HG03064 (cell line): ENCODE measurements around the gene PSEN2.

Experiments
- ATAC-seq: cut with Tn5 transposase; IDR thresholded peaks from one replicate; pipeline ENCODE4 v1.9.1; 2021; ENCODE audit warnings: low read depth; ENCODE audit not compliant: unreplicated experiment

PSEN2 gene

GRCh38 chr1:226884966-226885820 is 14.8 kb downstream of the PSEN2 start:
- no peak for ATAC-seq

- ATAC-seq, result no peak
These were observed 15.9 kb downstream of the PSEN2 start for GRCh38 chr1:226886122-226886901.

- no peak for ATAC-seq
These were observed 16.6 kb downstream of the PSEN2 start for GRCh38 chr1:226887006-226887405.

DNA sequence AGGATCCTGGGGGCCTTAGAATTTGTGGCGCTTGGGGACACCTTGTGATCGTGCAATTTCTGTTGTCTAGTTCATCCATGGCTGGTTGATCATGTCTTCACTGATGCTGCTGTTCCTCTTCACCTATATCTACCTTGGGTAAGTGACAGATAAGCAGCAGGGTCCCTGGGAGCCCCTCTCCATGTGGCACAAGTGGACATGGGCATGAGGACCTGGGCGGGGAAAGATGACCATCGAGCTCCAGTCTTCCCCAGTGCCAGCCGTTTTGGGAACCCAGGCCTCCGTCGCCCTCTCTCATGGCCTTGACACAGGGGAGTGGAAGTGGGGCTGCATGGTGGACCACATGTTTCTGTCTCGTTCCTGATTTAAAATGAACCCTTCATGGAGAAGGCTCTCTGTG is 17.6 kb downstream of the PSEN2 start:
- ATAC-seq, result no peak

DNA sequence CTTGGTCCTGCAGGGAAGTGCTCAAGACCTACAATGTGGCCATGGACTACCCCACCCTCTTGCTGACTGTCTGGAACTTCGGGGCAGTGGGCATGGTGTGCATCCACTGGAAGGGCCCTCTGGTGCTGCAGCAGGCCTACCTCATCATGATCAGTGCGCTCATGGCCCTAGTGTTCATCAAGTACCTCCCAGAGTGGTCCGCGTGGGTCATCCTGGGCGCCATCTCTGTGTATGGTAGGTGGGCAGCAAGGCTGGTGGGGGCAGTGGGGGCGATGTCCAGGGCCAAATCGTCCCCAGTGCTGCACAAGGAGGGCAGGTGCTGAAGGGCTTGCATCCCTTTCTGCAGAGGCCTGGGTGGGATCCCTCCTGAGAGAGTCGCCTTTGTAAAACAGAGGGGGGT is 18.4 kb downstream of the PSEN2 start:
- ATAC-seq, result no peak

GRCh38 chr1:226889616-226890330 is 19.4 kb downstream of the PSEN2 start:
- no peak for ATAC-seq

DNA sequence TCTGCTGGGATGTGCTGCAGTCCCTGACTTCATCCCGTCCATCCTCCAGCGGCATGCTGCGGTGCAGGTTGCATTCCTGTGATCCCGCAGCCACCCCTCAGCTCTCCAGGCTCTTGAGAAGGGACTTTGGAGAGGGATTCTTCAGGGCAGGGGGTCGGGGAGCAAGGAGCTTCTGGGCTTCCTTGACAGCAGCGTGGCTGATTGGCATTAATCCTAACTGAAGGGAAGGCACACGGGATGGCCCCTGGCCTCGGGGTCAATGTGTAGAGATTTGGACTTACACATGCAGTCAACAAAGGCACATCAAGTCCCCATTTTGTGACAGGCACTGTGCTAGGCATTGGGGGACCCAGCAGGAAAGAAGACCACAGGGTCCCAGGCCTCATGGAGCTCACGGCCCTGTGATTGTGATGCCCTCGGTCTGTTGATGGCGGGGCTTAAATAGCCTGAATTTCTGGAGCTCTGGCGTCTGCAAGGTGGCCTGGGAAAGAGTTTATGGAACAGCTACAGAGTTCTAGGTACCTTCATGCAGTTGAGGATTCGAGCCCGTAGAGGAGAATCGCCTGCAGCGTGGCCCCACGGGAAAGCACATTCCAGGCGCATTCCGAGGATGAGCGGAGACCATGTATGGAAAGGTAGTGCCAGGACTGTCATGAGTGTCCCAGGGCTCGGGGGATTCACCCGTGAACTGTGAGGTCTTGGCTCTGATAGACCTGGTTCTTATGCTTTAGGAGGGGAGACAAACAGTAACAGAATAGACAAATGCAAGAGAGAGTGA is 20.1 kb downstream of the PSEN2 start:
- ATAC-seq, result no peak

- ATAC-seq, result no peak
These were observed 20.9 kb downstream of the PSEN2 start for GRCh38 chr1:226891346-226891745.

GRCh38 chr1:226891846-226892523 is 21.6 kb downstream of the PSEN2 start:
- ATAC-seq, result no peak

DNA sequence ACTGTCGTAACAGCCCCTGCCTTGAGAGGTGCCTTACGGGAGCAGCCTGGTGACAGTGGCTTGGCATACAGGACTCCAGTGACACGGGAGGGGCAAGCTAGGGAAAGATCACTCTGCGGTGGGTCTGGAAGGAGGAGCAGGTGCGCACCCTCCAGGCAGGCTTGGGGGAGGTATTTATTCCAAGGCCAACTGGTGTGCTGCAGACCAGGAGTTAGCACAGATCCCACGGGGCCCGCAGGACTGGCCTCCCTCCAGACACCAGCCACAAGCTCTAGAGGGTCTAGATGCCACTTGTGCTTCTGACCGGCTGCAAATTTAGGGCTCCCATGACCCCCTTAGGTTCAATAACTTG is 22.1 kb downstream of the PSEN2 start:
- no peak for ATAC-seq

- no peak for ATAC-seq
These were observed 23.5 kb downstream of the PSEN2 start for GRCh38 chr1:226893936-226894335.

DNA sequence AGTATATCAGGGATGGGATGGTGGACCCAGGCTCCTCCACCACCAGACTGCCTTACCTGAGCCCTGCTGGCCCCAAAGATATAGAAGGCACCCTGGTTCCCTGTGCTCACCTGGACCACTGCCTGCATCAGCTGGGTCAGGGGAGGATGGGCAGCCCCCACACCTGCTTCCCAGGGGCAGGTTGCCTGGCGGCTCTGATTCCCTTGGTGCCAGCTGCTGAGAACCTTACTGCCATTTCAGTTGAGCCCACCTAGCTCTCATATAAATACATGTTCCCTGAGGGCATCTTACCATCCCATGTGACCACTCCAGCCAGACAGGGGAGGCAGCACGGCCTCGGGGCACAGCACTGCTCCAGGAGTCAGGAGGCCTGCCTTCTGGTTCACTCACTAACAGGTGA is 24.4 kb downstream of the PSEN2 start:
- ATAC-seq, result no peak

- ATAC-seq, result no peak
These were observed 25.2 kb downstream of the PSEN2 start for GRCh38 chr1:226895644-226896043.

DNA sequence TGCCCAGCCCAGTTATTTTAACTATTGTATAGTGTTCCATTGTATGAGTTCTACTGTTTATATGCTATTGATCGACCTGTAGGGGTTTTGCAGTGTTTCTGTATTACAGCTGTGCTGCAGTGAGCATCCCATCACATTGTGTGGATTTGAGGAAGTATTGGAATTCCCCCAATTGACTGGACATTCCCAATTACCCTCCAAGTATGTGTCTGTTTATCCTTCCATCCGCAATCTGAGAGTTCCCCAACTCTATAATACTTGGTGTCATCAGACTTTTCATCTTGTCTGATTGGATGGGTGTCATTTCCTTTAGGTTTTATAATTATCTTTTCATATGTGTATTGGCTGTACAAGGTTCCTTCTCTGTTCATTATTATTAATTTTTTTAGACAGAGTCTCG is 27.8 kb downstream of the PSEN2 start:
- no peak for ATAC-seq

DNA sequence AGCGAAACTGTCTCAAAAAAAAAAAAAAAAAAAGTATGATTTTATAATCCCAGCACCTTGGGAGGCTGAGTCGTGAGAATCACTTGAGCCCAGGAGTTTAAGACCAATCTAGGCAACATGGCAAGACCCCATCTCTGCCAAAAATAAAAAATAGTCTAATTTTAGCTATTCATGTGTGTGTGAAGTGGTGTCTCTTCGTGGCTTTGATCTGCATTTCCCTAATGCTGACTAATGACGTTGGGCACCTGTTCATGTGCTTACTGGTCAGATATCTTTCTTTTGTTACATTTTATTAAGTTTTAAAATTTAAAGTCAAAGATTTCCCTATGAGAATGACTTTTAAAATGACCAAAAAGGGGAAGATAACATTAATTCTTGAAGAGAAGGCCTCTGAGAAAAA is 31.0 kb downstream of the PSEN2 start:
- no peak for ATAC-seq

- ATAC-seq, result no peak
These were observed 32.2 kb downstream of the PSEN2 start for GRCh38 chr1:226902601-226903000.

DNA sequence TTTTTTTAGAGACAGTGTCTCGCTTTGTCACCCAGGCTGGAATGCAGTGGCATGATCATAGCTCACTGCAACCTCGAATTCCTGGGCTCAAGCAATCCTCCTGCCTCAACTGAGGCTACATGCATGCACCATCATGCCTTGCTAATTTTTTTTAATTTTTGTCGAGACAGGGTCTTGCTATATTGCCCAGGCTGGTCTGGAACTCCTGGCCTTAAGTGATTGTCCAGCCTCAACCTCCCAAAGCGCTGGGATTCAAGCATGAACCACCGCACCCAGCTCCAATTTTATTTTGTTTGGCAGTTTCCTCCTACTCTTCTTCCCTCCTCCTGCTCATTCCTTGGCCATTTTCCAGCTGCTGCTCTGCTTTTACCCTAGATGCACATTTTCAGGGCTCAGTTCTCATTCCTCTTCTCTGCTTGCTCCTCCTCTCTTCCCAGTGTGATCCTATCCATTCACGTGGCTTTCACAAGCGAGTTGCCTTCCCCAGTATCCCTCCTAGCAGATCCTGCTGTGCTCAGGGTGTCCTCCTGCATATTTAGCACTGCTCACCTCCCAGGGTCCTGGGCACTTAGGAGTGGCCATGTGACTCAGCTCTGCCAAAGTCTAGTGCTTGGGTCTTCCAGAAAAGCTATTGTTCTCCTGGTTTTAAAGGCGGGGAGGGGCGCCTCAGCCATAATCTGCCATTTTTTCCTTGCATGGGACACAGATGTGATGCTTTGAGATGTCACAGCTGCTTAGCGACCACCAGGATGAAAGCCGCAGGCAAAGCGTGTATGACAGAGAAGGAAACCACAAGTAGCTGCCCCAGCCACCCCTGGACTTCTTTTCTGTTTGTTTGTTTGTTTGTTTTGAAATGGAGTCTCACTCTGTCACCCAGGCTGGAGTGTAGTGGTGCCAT is 33.7 kb downstream of the PSEN2 start:
- ATAC-seq, result no peak

- ATAC-seq, result no peak
These were observed 34.4 kb downstream of the PSEN2 start for GRCh38 chr1:226904772-226905171.

DNA sequence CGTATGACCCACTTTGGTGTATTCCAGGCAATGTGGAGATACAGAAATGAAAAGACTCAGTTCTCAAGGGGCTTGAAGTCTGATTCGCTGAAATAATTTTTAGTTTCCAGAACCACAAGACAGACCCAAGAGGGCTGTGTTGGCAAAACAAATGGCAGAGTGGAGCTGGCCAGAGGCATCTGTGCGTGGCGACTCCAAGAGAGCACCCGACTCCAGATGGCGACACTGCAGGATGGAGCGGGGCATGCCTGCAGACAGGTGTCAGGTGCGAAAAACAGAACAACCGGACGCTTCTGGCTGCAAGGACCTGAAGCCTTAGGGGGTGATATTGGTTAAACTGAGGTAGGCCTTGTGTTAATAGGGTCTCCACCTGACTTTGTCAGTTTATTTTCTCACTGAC is 38.0 kb downstream of the PSEN2 start:
- ATAC-seq, result no peak
